Nephron (organoid): Measurements from ENCODE around the gene GSE1.

Experiments
- H3K27ac Mint-ChIP-seq, 3 experiments: 2 replicates each; pipeline ENCODE4 v1.8.0; 2020; ENCODE audit warnings: mixed read lengths in 3 of 3, mild to moderate bottlenecking in 2 of 3, moderate library complexity in 1 of 3
- H3K27me3 Mint-ChIP-seq: 2 replicates; pipeline ENCODE4 v1.8.0; 2021; ENCODE audit warnings: low read depth, mild to moderate bottlenecking, moderate library complexity, mixed read lengths
- H3K36me3 Mint-ChIP-seq: 2 replicates; pipeline ENCODE4 v1.8.0; 2020; ENCODE audit warnings: low read depth, mixed read lengths
- H3K4me1 Mint-ChIP-seq: 2 replicates; pipeline ENCODE4 v1.8.0; 2020; ENCODE audit warnings: mixed read lengths
- H3K4me3 Mint-ChIP-seq, 3 experiments: 2 replicates each; pipeline ENCODE4 v1.8.0; 2020; ENCODE audit warnings: mild to moderate bottlenecking in 3 of 3, mixed read lengths in 3 of 3, moderate library complexity in 2 of 3
- H3K9me3 Mint-ChIP-seq: 2 replicates; pipeline ENCODE4 v1.8.0; 2020; ENCODE audit warnings: mixed read lengths
- CTCF ChIP-seq, 3 experiments: fragments of 200-600 bp; sonication (generic); IDR thresholded peaks; one replicate each; pipeline ENCODE4 v1.5.0; 2021; ENCODE audit warnings: antibody characterized with exemption in 3 of 3; ENCODE audit not compliant: unreplicated experiment in 3 of 3

GSE1 gene

GRCh38 chr16:85698459-85698891 lies 85.4 kb downstream of the GSE1 start:
- no peak for TF ChIP-seq CTCF (IDR thresholded peaks at IDR 0.05; ENCODE audit: unreplicated experiment in 3 of 3)
- Mint-ChIP-seq H3K27ac (no peak overlapping the region), H3K27me3 (peaks cover 30% of the 10 kb centered on the region), H3K4me3 (no peak overlapping the region), H3K4me1 (peaks cover 14% of the 10 kb centered on the region), H3K36me3 (no peaks in the 10 kb centered on the region), H3K9me3 (no peaks in the 10 kb centered on the region)

GRCh38 chr16:85698935-85699558 lies 85.9 kb downstream of the GSE1 start:
- H3K4me3 Mint-ChIP-seq = no peak overlapping the region
- H3K36me3 Mint-ChIP-seq = no peaks in the 10 kb centered on the region
- no peaks in the 10 kb centered on the region for H3K9me3 Mint-ChIP-seq
- peaks cover 28% of the 10 kb centered on the region for H3K27me3 Mint-ChIP-seq
- H3K4me1 Mint-ChIP-seq = peaks cover 14% of the 10 kb centered on the region
- no peak for TF ChIP-seq CTCF (IDR thresholded peaks at IDR 0.05; ENCODE audit: unreplicated experiment in 3 of 3)
- no peak overlapping the region for H3K27ac Mint-ChIP-seq

- Mint-ChIP-seq H3K27ac (no peak overlapping the region), H3K4me1 (peaks cover 14% of the 10 kb centered on the region), H3K36me3 (no peaks in the 10 kb centered on the region), H3K27me3 (peaks cover 33% of the 10 kb centered on the region), H3K9me3 (no peaks in the 10 kb centered on the region), H3K4me3 (no peak overlapping the region)
- TF ChIP-seq CTCF (IDR thresholded peaks at IDR 0.05; ENCODE audit: unreplicated experiment in 3 of 3) = no peak
These were observed 86.5 kb downstream of the GSE1 start for GRCh38 chr16:85699628-85700027.

- Mint-ChIP-seq H3K4me1 (peaks cover 4% of the 10 kb centered on the region), H3K27me3 (peaks cover 26% of the 10 kb centered on the region), H3K4me3 (no peak overlapping the region), H3K27ac (no peak overlapping the region), H3K36me3 (no peaks in the 10 kb centered on the region), H3K9me3 (no peaks in the 10 kb centered on the region)
- TF ChIP-seq CTCF (IDR thresholded peaks at IDR 0.05; ENCODE audit: unreplicated experiment in 3 of 3) = no peak
These were observed 90.9 kb downstream of the GSE1 start for GRCh38 chr16:85704011-85704410.

GRCh38 chr16:85704900-85705846 lies 92.1 kb downstream of the GSE1 start:
- Mint-ChIP-seq H3K27ac (no peak overlapping the region), H3K36me3 (no peaks in the 10 kb centered on the region), H3K4me3 (no peak overlapping the region), H3K4me1 (peaks cover 1% of the 10 kb centered on the region), H3K9me3 (no peaks in the 10 kb centered on the region), H3K27me3 (peaks cover 21% of the 10 kb centered on the region)
- no peak for TF ChIP-seq CTCF (IDR thresholded peaks at IDR 0.05; ENCODE audit: unreplicated experiment in 3 of 3)
